ENCODE results near the gene USP21.
A peak's percentile ranks its signal among the peaks of the same experiment; 100 is the strongest.
"Not testable (repeated sequence)": the region's sequence is repeated elsewhere in the genome, so short reads cannot be mapped to it uniquely, and the experiment has no call there.

The USP21 gene, protein sequence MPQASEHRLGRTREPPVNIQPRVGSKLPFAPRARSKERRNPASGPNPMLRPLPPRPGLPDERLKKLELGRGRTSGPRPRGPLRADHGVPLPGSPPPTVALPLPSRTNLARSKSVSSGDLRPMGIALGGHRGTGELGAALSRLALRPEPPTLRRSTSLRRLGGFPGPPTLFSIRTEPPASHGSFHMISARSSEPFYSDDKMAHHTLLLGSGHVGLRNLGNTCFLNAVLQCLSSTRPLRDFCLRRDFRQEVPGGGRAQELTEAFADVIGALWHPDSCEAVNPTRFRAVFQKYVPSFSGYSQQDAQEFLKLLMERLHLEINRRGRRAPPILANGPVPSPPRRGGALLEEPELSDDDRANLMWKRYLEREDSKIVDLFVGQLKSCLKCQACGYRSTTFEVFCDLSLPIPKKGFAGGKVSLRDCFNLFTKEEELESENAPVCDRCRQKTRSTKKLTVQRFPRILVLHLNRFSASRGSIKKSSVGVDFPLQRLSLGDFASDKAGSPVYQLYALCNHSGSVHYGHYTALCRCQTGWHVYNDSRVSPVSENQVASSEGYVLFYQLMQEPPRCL

DNA sequence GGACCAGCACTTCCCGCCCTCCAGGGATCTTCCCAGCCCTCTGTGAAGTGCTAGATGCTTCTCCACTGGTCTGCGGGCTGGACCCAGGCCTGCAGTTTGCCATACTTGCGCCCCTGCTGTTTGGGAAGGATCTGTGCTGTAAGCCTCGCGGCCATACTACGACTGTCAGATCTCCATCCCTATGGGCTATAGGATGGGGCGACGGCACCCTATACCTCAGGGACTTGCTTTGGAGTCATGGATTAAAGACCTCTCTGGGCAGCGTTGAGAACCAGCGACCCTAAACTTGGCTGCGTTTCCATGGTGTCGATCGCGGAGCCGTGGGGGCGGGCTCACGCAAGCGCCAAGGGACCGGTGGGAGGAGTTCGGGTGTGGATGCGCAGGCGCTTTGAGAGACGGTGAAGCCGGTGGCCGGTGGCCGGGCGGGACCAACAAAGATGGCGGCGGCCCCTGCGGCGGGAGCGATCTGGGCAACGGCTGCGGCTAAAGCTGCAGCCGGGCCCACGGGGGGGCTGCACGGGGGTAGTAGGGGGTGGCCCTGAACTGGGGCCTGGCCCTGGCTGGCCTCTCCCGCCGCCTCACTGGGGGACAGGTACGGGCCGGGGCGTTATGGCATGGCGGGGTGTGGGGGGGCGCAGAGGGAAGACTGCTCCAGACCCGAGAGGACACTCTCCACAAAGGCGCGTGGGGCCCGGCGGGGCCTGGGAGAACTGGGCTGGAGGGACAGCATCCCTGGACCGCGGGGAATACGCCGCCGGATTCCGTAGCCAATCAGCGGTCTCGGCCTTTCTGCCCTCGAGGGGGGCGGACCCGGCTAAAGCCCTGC lies at the start of gene USP21:
TSS of gene USP21 (plus strand) at position 414 of the 826 bp plus-strand sequence. CDS start 1,141 bp downstream, outside the sequence.
- peak; percentile 90 for DNase-seq

DNA sequence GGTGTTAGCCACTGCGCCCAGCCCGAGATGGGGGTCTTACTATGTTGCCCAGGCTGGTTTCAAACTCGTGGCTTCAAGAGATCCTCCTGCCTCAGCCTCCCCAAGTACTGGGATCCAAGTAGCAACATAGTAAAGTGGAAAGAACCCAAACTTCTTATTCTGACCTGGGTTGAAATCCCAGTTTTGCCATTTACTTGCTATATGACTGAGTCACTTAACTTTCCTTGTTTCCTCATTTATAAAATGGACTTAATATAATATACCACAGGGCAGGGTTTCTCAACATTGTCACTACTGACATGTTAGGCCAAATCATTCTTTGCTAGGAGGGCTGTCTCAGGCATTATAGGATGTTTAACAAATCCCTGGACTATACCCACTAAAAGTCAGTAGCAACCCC lies 48.2 kb upstream of the USP21 start:
- no peak for DNase-seq

DNA sequence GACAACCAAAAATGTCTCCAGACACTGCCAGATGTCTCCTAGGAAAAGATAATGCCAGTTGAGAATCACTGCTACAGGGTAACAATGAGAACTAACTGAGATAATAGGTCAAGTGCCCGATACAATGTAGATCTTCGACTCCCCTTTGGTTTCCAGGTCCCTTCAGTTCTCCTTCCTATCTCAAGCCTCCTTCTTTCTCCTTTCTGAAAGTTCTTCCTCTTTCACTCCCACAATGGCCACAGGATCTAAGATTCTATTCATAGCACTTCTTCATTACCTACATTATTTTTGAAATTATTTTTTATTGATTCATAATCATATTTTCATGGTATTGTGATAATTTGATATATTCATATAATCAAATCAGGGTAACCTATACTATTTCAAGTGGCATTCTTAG lies 47.8 kb upstream of the USP21 start:
- DNase-seq: no peak

DNA sequence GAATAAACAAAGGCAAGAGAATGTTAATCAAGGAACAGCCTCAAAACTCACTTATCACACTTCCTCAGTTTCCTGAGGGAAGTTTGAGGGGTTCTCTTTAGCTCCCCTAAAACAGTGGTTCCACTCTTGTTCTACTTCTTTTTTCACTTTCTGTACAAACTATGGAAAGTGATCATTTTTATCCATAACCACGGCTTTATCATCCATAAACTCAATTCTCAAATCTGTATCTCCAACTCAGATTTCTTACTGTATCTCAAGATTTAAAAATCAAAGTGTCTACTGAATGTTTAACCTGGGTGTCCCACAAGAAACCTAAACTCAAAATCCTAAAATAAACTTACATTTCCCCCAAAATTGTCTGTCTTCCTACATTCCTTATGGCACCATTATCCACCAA lies 45.4 kb upstream of the USP21 start:
- no peak for DNase-seq

DNA sequence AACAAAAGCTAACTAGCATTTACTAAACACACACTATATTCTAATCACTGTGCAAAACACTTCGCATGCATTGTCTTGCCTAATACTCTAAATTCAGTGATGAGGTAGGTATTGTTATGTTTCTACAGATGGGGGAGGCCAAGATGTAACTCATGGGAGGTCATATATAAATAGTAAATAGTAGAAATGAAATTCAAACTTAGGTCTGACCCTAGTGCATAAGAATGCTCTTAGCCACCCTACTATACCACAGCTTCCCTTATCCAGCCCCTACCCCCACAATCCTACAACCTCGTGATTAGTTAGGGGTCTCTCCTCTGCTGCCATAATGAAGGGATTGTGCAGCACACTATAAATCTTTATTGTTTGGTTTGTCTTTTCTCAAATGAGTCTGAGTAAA lies 44.7 kb upstream of the USP21 start:
- no peak for DNase-seq

DNA sequence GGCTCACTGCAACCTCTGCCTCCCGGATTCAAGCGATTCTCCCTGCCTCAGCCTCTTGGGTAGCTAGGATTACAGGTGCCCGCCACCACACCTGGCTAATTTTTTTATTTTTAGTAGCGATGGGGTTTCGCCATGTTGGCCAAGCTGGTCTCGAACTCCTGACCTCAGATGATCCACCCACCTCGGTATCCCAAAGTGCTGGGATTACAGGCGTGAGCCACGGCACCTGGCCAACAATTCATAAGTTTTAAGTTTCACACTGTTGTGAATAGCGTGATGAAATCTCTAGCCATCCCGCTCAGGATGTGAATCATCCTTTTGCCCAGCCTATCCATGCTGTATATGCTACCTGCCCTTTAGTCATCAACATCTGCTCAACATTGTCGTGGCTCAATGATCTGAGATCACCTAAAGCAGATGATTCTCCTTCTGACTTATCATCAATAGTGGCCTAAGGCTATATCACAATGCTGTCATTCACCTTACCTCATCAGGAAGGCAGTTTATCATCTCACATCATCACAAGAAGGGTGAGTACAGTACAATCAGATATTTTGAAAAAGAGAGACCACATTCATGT lies 44.1 kb upstream of the USP21 start:
- no peak for DNase-seq

DNA sequence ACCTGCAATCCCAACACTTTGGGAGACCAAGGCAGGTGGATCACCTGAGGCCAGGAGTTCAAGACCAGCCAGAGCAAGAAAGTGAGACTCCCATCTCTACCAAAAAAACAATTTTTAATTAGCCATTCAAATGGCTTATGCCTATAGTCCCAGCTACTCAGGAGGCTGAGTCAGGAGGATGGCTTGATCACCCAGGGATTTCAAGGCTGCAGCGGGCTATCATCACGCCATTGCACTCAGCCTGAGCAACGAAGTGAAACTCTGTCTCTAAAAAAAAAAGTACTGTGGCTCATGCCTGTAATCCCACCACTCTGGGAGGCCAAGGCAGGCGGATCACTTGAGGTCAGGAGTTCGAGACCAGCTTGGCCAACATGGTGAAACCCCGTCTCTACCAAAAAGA lies 43.3 kb upstream of the USP21 start:
- DNase-seq: not testable (repeated sequence)

DNA sequence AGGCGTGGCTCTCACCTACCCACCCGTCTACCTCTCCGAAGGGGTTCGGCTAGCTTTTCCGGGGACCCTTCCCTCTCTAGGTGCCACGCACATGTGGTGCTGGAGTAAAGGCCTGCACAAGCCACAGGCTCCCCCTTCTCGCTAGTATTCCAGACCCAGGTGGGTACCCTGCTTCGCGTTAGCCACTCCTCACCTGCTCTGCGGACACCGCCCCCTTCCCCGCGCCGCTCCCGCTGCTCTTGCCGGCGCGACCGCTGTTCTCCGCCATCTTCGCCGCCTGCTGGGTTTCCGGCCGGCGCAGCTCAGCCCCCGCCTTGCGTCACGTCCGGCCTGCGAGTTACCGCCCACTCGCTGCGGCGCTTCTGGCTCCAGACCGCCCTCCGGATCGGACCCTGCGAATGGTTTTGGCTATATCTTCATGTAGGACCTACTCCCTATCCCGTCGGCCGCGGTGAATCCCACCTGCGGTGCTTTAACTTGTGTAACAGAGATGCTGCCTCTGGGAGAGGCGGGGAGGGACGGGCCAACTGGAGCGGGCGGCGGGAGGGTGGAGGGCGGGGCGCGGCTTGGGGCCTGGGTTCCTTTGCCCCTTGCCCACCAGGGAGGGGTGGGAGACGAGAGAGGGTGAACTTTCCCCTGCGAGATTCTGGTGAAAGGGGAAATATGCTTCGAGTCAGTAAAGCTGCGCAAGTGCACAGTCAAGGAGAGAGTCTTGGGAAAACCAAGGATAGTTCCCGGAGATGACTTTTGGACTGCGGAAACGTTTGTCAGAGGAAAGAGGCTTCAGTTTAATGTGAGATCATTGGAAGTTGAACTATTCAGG lies 41.3 kb upstream of the USP21 start, which contains the start of the genes NIT1 and PFDN2:
TSS of gene NIT1 (plus strand) at position 347 of the 823 bp plus-strand sequence. CDS start at position 419, 72 bp downstream.
TSS of gene PFDN2 (minus strand) at position 279 of the 823 bp plus-strand sequence. CDS start at position 268, 11 bp downstream.
- peak; percentile 52 for DNase-seq

DNA sequence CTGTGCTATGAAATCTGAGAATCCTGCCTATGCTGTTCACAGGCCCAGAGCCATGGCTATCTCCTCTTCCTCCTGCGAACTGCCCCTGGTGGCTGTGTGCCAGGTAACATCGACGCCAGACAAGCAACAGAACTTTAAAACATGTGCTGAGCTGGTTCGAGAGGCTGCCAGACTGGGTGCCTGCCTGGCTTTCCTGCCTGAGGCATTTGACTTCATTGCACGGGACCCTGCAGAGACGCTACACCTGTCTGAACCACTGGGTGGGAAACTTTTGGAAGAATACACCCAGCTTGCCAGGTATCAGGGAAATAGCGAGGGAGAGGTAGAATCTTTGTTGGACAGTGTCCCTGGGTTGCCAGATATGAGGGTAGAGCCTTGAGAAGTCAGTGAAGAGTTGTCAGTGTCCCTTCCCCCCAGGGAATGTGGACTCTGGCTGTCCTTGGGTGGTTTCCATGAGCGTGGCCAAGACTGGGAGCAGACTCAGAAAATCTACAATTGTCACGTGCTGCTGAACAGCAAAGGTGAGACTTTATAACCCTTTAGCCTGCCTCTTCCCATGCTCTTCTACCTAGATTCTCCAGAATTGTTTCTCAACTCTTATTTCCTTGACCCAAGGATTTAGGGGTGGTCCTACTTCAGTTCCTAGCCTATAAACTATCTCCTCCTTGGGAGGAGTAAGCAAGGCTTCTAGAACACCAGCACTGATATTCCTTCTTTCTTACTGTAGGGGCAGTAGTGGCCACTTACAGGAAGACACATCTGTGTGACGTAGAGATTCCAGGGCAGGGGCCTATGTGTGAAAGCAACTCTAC lies 40.0 kb upstream of the USP21 start:
- no peak for DNase-seq

DNA sequence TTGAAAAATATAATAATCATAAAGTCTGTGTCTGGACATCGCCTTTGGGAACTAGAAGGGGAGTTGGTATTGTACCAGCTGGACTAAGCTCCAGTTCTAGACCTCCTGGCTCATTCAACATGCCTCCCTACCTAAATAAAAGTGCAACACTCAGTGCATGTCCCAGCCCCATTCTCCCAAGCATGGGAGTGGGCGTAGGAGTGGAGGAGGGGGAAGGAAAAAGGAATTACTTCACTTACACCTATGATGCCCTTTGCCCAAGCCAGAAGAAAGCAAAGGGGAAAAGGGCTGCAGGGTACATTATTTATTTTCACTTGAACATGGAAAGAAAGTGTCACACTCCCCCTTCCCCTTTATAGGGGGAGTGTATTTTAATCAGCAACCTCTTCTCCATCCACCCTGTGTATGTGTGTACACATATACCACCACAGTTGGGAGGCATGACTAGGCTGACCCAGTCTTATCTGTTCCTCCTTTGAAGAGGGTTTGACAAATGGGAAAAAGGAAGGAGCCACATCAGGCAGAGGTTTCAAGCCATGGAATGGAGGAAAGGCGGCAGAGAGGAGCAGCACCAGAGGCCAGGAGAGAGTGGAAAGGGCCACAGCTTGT lies 38.2 kb upstream of the USP21 start:
- DNase-seq: no peak

DNA sequence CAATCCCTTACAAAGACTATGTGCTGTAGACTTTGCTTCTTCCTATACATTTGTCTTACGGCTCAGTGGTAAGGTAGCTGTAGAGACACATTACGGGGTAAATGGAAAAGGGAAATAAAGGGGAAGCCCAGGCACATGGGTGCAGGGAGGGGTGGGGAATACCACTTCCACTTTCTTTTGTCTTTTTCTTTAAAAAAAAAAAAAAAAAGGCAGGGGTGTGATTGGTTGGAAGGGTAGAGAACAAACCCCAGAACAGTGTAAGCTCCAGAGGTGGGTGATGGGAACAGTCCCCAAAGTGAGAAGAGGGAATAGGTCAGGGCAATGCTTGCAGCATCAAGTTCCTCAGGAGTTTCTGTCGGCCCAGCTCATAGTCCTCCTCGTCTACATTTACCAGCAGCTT lies 37.5 kb upstream of the USP21 start:
- no peak for DNase-seq

DNA sequence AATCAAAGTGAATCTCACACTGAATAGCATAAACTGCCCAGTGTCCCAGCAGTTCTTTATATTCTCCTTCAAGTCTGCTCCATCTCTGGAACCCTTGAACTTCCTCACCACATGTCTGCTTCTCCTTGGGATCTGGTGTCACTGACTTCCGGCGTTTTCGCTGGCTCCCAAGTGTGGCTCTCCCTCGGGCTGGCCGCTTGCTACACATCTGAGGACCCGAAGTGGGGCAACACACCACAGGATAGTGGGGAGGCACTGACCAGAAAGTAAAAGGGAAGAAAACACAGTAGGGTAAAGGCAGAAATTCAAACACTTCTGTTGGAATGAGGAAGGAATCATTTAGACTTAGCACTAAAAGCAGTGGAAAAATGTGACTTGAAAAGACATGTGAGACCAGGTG lies 36.3 kb upstream of the USP21 start:
- DNase-seq: no peak

DNA sequence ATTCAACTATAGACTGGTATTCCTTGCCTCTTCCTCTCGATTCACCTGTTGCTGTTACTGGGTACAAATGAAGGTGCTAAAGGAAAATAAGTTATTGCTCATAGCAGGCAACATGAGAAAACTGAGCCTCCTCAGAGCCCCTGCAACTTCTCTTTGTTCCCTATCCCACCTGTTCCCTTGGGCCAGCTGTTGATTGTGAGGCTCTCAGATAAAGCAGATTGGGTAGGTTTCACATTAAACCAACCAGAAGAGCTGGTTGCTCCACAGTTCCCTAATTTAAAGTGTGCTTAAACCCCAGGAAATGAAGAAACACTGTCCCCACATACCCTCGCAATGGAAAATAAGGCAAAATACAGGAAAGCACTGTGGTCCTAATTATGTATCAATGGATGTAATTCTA lies 31.7 kb upstream of the USP21 start:
- no peak for DNase-seq

DNA sequence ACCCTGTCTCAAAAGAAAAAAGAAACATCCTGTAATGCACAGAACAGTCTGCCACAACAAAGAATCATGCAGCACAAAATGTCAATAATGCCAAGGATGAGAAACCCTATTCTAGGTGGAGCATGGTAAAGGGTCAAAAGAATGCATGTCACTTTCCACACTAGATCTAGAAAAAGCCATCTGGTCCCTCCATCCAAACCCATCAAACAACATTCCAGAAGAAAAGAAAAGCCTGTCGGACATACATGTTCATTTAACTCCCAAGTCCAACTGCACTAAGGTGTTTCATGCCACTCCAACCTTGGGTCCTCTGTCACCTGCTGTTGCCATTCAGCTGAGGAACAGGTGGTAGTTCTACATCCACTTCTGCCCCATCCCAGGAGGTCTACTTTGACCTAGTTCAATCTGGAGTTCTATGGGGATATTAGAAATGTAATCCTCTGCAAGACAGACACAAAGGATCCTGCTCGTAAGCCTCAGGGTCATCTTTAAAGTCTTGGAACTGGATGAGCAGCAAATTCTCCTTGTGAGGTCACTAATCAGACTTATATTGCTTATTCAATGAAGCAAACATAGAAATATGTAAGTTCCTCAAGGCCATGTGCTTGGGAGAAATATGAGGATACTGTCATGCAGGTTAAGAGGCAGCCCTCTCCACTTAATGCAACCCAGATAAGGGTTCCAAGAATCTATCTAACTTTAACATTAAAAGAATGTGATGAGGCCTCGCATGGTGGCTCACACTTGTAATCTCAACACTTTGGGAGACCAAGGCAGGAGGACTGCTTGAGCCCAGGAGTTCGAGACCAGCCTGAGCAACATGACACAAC lies 30.5 kb upstream of the USP21 start:
- DNase-seq: no peak

DNA sequence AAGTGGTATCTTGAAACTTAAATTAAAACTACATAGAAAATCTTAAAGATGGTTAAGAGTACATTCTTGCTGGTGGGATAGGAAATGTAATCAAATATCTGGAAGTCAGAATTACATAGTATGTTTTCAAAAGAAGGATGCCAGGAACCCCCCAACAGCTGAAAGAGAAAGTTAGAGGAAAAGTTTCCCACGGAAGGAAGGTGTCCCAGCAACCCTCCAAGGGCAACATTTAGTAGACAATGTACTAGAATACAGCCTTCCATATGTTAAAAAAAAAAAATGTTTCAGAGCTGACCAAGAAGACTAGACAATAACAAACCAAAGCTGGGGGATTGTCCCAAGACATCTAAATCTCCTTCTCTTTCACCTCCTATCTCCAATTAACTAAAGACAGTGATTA lies 29.0 kb upstream of the USP21 start:
- no peak for DNase-seq

DNA sequence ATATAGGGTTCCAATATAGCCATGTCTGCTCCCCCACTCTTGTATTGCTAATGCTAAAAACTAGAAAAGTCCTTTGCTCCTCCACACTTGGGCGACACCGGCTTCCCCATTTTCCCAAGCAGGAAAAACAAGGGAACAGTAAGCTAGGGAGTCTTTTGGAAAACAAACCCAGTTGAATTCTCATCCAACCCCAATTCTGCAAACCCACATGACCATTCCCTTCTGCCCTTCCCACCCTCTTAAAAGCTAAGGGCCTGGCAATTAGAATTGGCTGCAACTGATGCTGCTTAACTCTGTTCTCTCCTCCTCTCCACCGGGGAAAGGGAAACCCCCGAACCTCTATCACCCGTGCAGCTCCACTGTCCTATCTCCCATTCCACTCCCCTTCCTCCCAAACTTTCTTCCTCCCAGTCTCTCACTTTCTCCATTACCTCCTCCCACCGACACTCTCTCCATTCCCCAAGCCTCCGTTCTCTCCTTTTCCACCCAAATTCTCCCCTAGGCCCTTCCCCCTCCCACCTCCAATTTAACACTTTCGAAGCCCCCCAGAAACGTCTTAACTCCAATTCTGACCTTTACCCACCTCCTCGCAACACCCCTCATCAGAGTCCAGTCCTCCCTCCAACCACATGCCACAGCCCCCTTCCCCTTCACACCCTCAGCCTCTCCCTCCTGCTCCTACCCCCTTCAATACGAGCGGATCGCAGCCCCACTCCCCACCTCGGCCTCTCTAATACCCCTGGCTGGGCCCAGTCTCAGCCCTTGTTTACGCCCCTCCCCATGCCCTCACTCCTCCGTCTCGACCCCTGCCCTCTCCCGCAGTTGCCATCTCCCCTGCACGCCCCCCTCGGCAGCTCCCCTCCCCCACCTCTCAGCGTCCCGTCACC lies 27.5 kb upstream of the USP21 start:
- no peak for DNase-seq

DNA sequence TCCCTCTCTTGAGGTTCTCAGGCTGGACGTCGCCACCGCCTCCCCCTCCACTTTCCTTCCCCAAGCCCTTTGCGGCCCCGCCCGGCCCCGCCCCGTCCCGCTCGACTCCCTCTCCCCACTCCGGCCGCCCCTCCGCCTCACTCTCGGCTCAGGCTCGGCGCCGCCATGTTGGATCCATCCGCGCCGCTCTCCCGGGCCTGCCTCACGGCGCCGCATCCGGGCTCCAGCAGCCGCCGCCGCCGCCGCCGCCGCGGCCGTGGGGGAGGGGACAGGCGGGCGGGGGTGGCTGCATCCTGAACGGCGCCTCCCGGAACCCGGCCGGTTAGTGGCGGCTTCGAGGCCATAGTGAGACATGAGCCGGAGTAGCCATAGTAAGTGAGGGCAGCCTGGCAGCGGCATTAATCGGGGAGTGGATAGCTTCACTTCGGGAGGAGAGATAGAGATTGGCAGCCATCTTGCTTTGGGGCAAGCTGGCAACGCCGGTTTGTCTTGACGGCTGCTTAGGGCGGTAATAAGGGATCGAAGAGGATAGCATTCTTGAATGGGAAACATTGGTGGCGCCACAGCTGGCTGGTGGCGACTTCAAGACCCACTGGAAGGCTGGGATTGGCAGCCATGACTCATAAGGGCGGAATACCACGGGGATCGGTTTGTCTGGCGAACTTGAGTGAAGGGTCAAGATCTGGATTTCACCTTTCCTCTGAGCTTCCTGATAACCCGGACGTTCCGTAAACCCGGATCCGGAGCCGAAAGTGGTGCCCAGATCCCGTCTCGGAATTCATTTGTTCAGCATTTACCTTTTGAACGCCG lies 26.7 kb upstream of the USP21 start, which contains the start of gene DEDD:
TSS of gene DEDD (minus strand) at position 258 of the 810 bp plus-strand sequence. CDS start 8,205 bp downstream, outside the sequence.
- DNase-seq: peak; percentile 100

DNA sequence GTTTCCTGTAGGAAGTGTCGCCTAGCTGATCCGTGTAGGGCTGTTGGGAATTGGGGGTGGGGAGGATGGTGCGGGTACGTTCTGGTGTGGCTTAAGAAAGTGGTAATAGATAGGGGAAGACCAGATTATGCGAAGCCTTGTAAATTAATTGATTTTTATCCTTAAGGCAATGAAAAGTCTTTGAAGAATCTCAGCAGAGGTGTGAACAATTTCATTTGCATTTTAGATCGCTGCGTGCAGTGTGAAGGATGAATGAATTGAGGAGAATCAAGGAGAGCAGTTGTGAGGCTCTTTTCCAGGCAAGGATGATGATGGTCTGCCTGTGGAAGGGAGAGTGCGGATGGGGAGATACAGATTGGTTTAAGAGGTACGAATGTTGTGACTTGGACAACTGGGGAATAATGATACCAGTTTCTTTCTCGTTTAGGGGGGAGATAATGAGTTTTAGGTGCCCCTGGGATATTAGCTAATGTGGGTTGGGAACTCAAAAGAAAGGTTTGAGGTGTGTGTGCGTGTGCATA lies 26.0 kb upstream of the USP21 start:
- DNase-seq: no peak
